H1 (cell line): ENCODE measurements around the gene AMER2. TPM values are rescaled to one million over a fixed set of nuclear protein-coding genes. Genes with fewer than 3 reads are reported as not detected.

Experiments used
- CTCF ChIA-PET: fragments of 300-600 bp; sonication (Branson Sonifier 250); formaldehyde crosslinking; loops from one replicate; lab custom pipeline; 2021; ENCODE audit not compliant: partially characterized antibody; lab: Charles Lee
- POLR2A ChIA-PET: fragments of 300-600 bp; sonication (Branson Sonifier 250); formaldehyde crosslinking; loops from one replicate; lab custom pipeline; 2021; ENCODE audit warnings: inconsistent platforms; ENCODE audit not compliant: partially characterized antibody; lab: Charles Lee
- DNase-seq, 2 experiments: peaks; one replicate each; pipeline versions ENCODE4 v3.0.0 to v3.0.0-alpha.2; 2010 to 2022; ENCODE audit warnings: low spot score in 2 of 2, low read depth in 1 of 2, mixed read lengths in 1 of 2
- FAIRE-seq: peaks from 2 replicates; lab custom pipeline; 2011; peaks lifted over from hg19 to GRCh38; lab: Jason Lieb, UNC
- H2AFZ ChIP-seq: 2 replicates; pipeline ENCODE4 v1.8.1; 2012; ENCODE audit warnings: low read length, inconsistent platforms
- H2AK5ac ChIP-seq: 2 replicates; pipeline ENCODE4 v1.6.1; 2013; ENCODE audit warnings: low read depth, low read length
- H2BK120ac ChIP-seq: replicated peaks from 2 replicates; pipeline ENCODE3; 2013; ENCODE audit warnings: low read depth, low read length, inconsistent platforms
- H2BK12ac ChIP-seq: 2 replicates; pipeline ENCODE4 v1.6.1; 2013; ENCODE audit warnings: low read depth, low read length
- H2BK15ac ChIP-seq: 2 replicates; pipeline ENCODE4 v1.6.1; 2013; ENCODE audit warnings: low read length
- H2BK20ac ChIP-seq: 2 replicates; pipeline ENCODE4 v1.6.1; 2013; ENCODE audit warnings: low read length
- H2BK5ac ChIP-seq: 2 replicates; pipeline ENCODE4 v1.6.1; 2013; ENCODE audit warnings: low read depth, low read length
- H3K14ac ChIP-seq: 2 replicates; pipeline ENCODE4 v1.6.1; 2013; ENCODE audit warnings: inconsistent platforms; ENCODE audit not compliant: insufficient read length
- H3K18ac ChIP-seq: 2 replicates; pipeline ENCODE4 v1.6.1; 2013; ENCODE audit warnings: low read length; ENCODE audit errors: extremely low read depth
- H3K23ac ChIP-seq: 2 replicates; pipeline ENCODE4 v1.6.1; 2013; ENCODE audit warnings: inconsistent platforms; ENCODE audit not compliant: insufficient read length
- H3K23me2 ChIP-seq: 2 replicates; pipeline ENCODE4 v1.6.1; 2013; ENCODE audit warnings: low read depth, low read length
- H3K27ac ChIP-seq: 2 replicates; pipeline ENCODE4 v1.6.1; 2011; ENCODE audit warnings: low read depth, low read length, inconsistent platforms
- H3K27me3 ChIP-seq, 4 experiments: replicated peaks in 1 of 4; 1 replicate in 1 of 4; 2 replicates in 3 of 4; pipeline versions ENCODE4 v1.6.1 to v1.8.1; 2011 to 2013; ENCODE audit warnings: low read length in 3 of 4, mild to moderate bottlenecking in 3 of 4, inconsistent platforms in 2 of 4, mixed read lengths in 2 of 4, moderate library complexity in 1 of 4; ENCODE audit not compliant: control insufficient read depth in 3 of 4, insufficient read depth in 3 of 4; ENCODE audit errors: extremely low read depth in 1 of 4
- H3K36me3 ChIP-seq, 4 experiments: 2 replicates each; pipeline versions ENCODE4 v1.6.1 to v1.8.1; 2011 to 2013; ENCODE audit warnings: mild to moderate bottlenecking in 4 of 4, low read length in 3 of 4, moderate library complexity in 2 of 4, control low read depth in 1 of 4, inconsistent platforms in 1 of 4; ENCODE audit not compliant: insufficient read depth in 4 of 4, control insufficient read depth in 2 of 4
- H3K4ac ChIP-seq: replicated peaks from 2 replicates; pipeline ENCODE3; 2013; ENCODE audit warnings: low read length, low read depth, mixed read lengths, inconsistent platforms; ENCODE audit not compliant: insufficient read length
- H3K4me1 ChIP-seq, 4 experiments: replicated peaks in 1 of 4; 1 replicate in 1 of 4; 2 replicates in 3 of 4; pipeline versions ENCODE4 v1.6.1 to v1.8.1; 2011 to 2013; ENCODE audit warnings: low read length in 3 of 4, inconsistent platforms in 2 of 4, mixed read lengths in 1 of 4; ENCODE audit not compliant: insufficient read depth in 4 of 4, control insufficient read depth in 3 of 4
- H3K4me2 ChIP-seq, 2 experiments: 2 replicates each; pipeline versions ENCODE4 v1.6.1 to v1.8.1; 2011 to 2013; ENCODE audit warnings: low read depth in 2 of 2, low read length in 2 of 2, control low read depth in 1 of 2, inconsistent platforms in 1 of 2, mild to moderate bottlenecking in 1 of 2; ENCODE audit not compliant: insufficient read depth in 1 of 2
- H3K4me3 ChIP-seq, 4 experiments: fragments of 200-600, 300-600 bp in 1 of 4; sonication (generic), shearing (Covaris generic), sonication (Bioruptor Twin) in 1 of 4; 2 replicates each; pipeline versions ENCODE4 v1.5.1 to v1.8.1; 2011 to 2016; ENCODE audit warnings: low read length in 4 of 4, low read depth in 3 of 4, control low read depth in 2 of 4, inconsistent platforms in 2 of 4, mild to moderate bottlenecking in 2 of 4, mixed read lengths in 1 of 4, moderate library complexity in 1 of 4; ENCODE audit not compliant: insufficient read depth in 2 of 4; ENCODE audit errors: extremely low read depth in 1 of 4
- H3K56ac ChIP-seq: replicated peaks from 2 replicates; pipeline ENCODE3; 2013; ENCODE audit warnings: low read depth, mild to moderate bottlenecking, mixed read lengths, low read length, inconsistent platforms; ENCODE audit not compliant: insufficient read length
- H3K79me1 ChIP-seq: 2 replicates; pipeline ENCODE4 v1.6.1; 2013; ENCODE audit warnings: low read depth, low read length, control low read depth
- H3K79me2 ChIP-seq, 2 experiments: 2 replicates each; pipeline versions ENCODE4 v1.6.1 to v1.8.1; 2012 to 2013; ENCODE audit warnings: low read length in 2 of 2, mild to moderate bottlenecking in 2 of 2, inconsistent platforms in 1 of 2; ENCODE audit not compliant: insufficient read depth in 2 of 2, control insufficient read depth in 1 of 2
- H3K9ac ChIP-seq, 4 experiments: replicated peaks in 1 of 4; 1 replicate in 1 of 4; 2 replicates in 3 of 4; pipeline versions ENCODE4 v1.6.1 to v1.8.1; 2011 to 2013; ENCODE audit warnings: low read depth in 3 of 4, low read length in 3 of 4, control low read depth in 2 of 4, mild to moderate bottlenecking in 2 of 4, moderate library complexity in 2 of 4, inconsistent platforms in 1 of 4; ENCODE audit errors: extremely low read depth in 1 of 4
- H3K9me3 ChIP-seq, 2 experiments: 2 replicates each; pipeline versions ENCODE4 v1.6.1 to v1.8.1; 2012 to 2013; ENCODE audit warnings: mild to moderate bottlenecking in 2 of 2, moderate library complexity in 2 of 2, control low read depth in 1 of 2, inconsistent platforms in 1 of 2, low read depth in 1 of 2, low read length in 1 of 2, mixed read lengths in 1 of 2; ENCODE audit not compliant: insufficient read depth in 2 of 2
- H4K20me1 ChIP-seq, 2 experiments: replicated peaks in 1 of 2; 2 replicates each; pipeline versions ENCODE3 to v1.8.1; 2011 to 2013; ENCODE audit warnings: inconsistent platforms in 2 of 2, low read length in 2 of 2, mild to moderate bottlenecking in 1 of 2; ENCODE audit not compliant: insufficient read depth in 2 of 2, control insufficient read depth in 1 of 2
- H4K5ac ChIP-seq: 2 replicates; pipeline ENCODE4 v1.6.1; 2013; ENCODE audit warnings: low read length, low read depth, mixed read lengths, inconsistent platforms; ENCODE audit not compliant: insufficient read length
- H4K8ac ChIP-seq: 2 replicates; pipeline ENCODE4 v1.8.0; 2013; ENCODE audit warnings: mild to moderate bottlenecking, moderate library complexity, low read length, inconsistent platforms; ENCODE audit not compliant: insufficient read depth; ENCODE audit errors: extremely low read depth
- H4K91ac ChIP-seq: replicated peaks from 2 replicates; pipeline ENCODE3; 2013; ENCODE audit warnings: low read length, mixed read lengths, inconsistent platforms; ENCODE audit not compliant: insufficient read length
- CREB1 ChIP-seq: IDR thresholded peaks from 2 replicates; pipeline ENCODE4 v1.6.1; 2012; ENCODE audit warnings: inconsistent platforms
- KDM1A ChIP-seq: fragments of 200-600, 300-600 bp; sonication (generic); IDR thresholded peaks from 2 replicates; pipeline ENCODE4 v1.7.1; 2016; ENCODE audit warnings: mild to moderate bottlenecking, low read length, borderline replicate concordance
- RXRA ChIP-seq: IDR thresholded peaks from 2 replicates; pipeline ENCODE4 v1.6.1; 2011; ENCODE audit warnings: low read depth, mild to moderate bottlenecking, low read length, moderate library complexity; ENCODE audit not compliant: insufficient read depth
- TBP ChIP-seq: IDR thresholded peaks from 2 replicates; pipeline ENCODE4 v1.6.1; 2011; ENCODE audit warnings: low read depth, low read length, improper control_type of control experiment
- WGBS, 2 experiments: shearing (Covaris generic) in 1 of 2; methylation state at CpG; one replicate each; pipeline versions ENCODE4 v1.1.6 to v1.1.7; 2013 to 2015; ENCODE audit warnings: low lambda C conversion rate in 2 of 2, mixed read lengths in 2 of 2, inconsistent platforms in 1 of 2, low coverage in 1 of 2, missing lambda C conversion rate in 1 of 2; ENCODE audit not compliant: insufficient replicate concordance in 2 of 2, insufficient coverage in 1 of 2, insufficient read length in 1 of 2; ENCODE audit errors: extremely low coverage in 1 of 2, missing lambda C conversion rate in 1 of 2; 5-methylcytosine and 5-hydroxymethylcytosine counted together
- polyA plus RNA-seq, 7 experiments: library from polyadenylated mRNA; depleted of rRNA in 3 of 7; stranded (reverse) in 5 of 7; unstranded in 2 of 7; fragments of >200 nt in 5 of 7; fragments of 200-250 nt in 2 of 7; gene quantifications; 1 replicate in 5 of 7; 2 replicates in 1 of 7; 4 replicates in 1 of 7; pipeline versions ENCODE4 v1.2.1 to v1.2.3, GENCODE V29; 2011 to 2013; ENCODE audit warnings: missing spikeins in 2 of 7, mixed read lengths in 2 of 7
- total RNA-seq: library from RNA; stranded (reverse); fragmentation: NEBNext Ultra II Directional; extraction: Animal tissue kit (Norgen Biotek cat#: 25700); gene quantifications from 2 replicates; pipeline ENCODE4 v1.2.1, GENCODE V29; 2021
- TF ChIP-seq, protein P1 (sequence below): IDR thresholded peaks from 2 replicates; pipeline ENCODE4 v1.6.1; 2012; ENCODE audit warnings: inconsistent platforms

AMER2 gene
- total and polyA plus RNA-seq, 2 of the 8 experiments (the other 6 are each of a cell fraction or from before 2014, with no cell fraction given): 0.14 to 0.50 TPM

DNA sequence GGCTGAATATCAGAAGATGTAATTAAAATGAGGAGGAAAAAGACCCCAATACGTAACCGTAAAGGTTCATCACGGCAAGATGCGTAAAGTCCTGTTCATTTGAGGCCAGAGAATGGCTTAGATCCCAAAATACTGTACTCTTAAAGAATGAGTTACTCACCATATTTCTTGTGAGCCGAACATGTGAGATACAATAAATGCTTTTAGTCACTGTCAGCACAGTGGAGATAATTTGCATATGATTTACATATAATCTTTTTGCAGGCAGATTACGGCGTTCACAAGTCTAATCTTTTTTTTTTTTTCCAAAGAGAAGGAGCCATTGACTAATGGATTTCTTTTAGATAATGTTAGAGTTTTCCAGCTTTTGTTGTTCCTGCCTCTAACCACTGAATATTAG is 28.4 kb downstream of the AMER2 start:
- H3K36me3 ChIP-seq: no peaks in the 10 kb centered on the region
- no peak overlapping the region for H3K9ac ChIP-seq
- no peak overlapping the region for H2BK12ac ChIP-seq
- H4K20me1 ChIP-seq: no peaks in the 10 kb centered on the region
- H3K4me2 ChIP-seq: no peak overlapping the region
- TF ChIP-seq RXRA (no peak), TBP (no peak), CREB1 (no peak), KDM1A (no peak)
- TF ChIP-seq, protein P1, sequence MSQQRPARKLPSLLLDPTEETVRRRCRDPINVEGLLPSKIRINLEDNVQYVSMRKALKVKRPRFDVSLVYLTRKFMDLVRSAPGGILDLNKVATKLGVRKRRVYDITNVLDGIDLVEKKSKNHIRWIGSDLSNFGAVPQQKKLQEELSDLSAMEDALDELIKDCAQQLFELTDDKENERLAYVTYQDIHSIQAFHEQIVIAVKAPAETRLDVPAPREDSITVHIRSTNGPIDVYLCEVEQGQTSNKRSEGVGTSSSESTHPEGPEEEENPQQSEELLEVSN: no peak
- TF ChIP-seq, all 59 proteins: peak for 0
- ChIA-PET CTCF (interaction anchor here (0.8 kb wide), 1 partner anchor 60 kb away, joined by 3 read pairs; no protein-coding TSS in a partner anchor), POLR2A (no interaction called here)
- Histone ChIP-seq H3K23ac (no peak overlapping the region), H2BK120ac (no peak overlapping the region), H2BK20ac (no peak overlapping the region), H3K79me2 (no peaks in the 10 kb centered on the region), H3K23me2 (no peaks in the 10 kb centered on the region), H3K4me3 (no peak overlapping the region), H2BK15ac (no peak overlapping the region), H3K14ac (no peak overlapping the region), H3K79me1 (no peaks in the 10 kb centered on the region), H3K27ac (no peak overlapping the region), H3K56ac (no peak overlapping the region), H4K8ac (no peak overlapping the region), H3K4me1 (peaks cover 0 to 4% (median 2%) of the 10 kb centered on the region in 4 experiments; a peak in 2 of 7 replicates), H4K91ac (no peak overlapping the region), H2AK5ac (no peak overlapping the region), H3K18ac (no peak overlapping the region), H3K4ac (no peak overlapping the region), H4K5ac (no peak overlapping the region), H3K9me3 (peaks cover 0 to 6% of the 10 kb centered on the region in 2 experiments; a peak in 2 of 4 replicates), H2BK5ac (no peak overlapping the region), H2AFZ (no peak overlapping the region), H3K27me3 (no peaks in the 10 kb centered on the region)
- no peak for DNase-seq
- 95% methylated on average over 7 of the region's 7 CpGs; no CpG with 5 or more reads in 1 of the 2 experiments for WGBS, 2 experiments
- no peak for FAIRE-seq
